MM.1S (cell line): ENCODE results near the gene UBE2D4.

Experiments used
- DNase-seq: peaks from one replicate; pipeline ENCODE4 v3.0.0-alpha.2; 2015
- H2AFZ ChIP-seq: fragments of 300-600 bp; sonication (generic); 2 replicates; pipeline ENCODE4 v1.6.0; 2016; ENCODE audit warnings: antibody characterized with exemption, low read length
- H3F3A ChIP-seq: fragments of 300-600 bp; sonication (generic); 2 replicates; pipeline ENCODE4 v1.6.1; 2016; ENCODE audit warnings: mild to moderate bottlenecking, antibody characterized with exemption, low read length, moderate library complexity, mixed read lengths; ENCODE audit not compliant: insufficient read depth
- H3K27ac ChIP-seq: fragments of 300-600 bp; sonication (generic); 2 replicates; pipeline ENCODE4 v1.5.1; 2016; ENCODE audit warnings: mild to moderate bottlenecking, low read length
- H3K27me3 ChIP-seq: fragments of 300-600 bp; sonication (generic); replicated peaks from 2 replicates; pipeline ENCODE4 v1.6.0; 2016; ENCODE audit warnings: low read length; ENCODE audit not compliant: insufficient read depth
- H3K36me3 ChIP-seq: fragments of 300-600 bp; sonication (generic); replicated peaks from 2 replicates; pipeline ENCODE4 v1.6.1; 2016; ENCODE audit warnings: mild to moderate bottlenecking, low read length, mixed read lengths; ENCODE audit not compliant: insufficient read depth
- H3K4me1 ChIP-seq: fragments of 300-600 bp; sonication (generic); 2 replicates; pipeline ENCODE4 v1.6.1; 2016; ENCODE audit warnings: low read length, mixed read lengths
- H3K4me2 ChIP-seq: fragments of 300-600 bp; sonication (generic); 2 replicates; pipeline ENCODE4 v1.6.0; 2016; ENCODE audit warnings: low read depth, low read length
- H3K4me3 ChIP-seq: fragments of 300-600 bp; sonication (generic); 2 replicates; pipeline ENCODE4 v1.5.1; 2016; ENCODE audit warnings: low read length, mixed read lengths
- H3K79me2 ChIP-seq: fragments of 300-600 bp; sonication (generic); 2 replicates; pipeline ENCODE4 v1.6.1; 2016; ENCODE audit warnings: mixed run types, low read length, mixed read lengths
- H3K9ac ChIP-seq: fragments of 300-600 bp; sonication (generic); 2 replicates; pipeline ENCODE4 v1.6.1; 2016; ENCODE audit warnings: low read length, mixed read lengths
- H3K9me2 ChIP-seq: fragments of 300-600 bp; sonication (generic); replicated peaks from 2 replicates; pipeline ENCODE4 v1.6.1; 2016; ENCODE audit warnings: mild to moderate bottlenecking, low read length, mixed read lengths; ENCODE audit not compliant: insufficient read depth
- H3K9me3 ChIP-seq: fragments of 300-600 bp; sonication (generic); replicated peaks from 2 replicates; pipeline ENCODE4 v1.6.1; 2016; ENCODE audit warnings: mild to moderate bottlenecking, low read length, mixed read lengths; ENCODE audit not compliant: insufficient read depth
- H4K20me1 ChIP-seq: fragments of 300-600 bp; sonication (generic); 2 replicates; pipeline ENCODE4 v1.6.1; 2016; ENCODE audit warnings: mild to moderate bottlenecking, low read length, moderate library complexity, mixed read lengths; ENCODE audit not compliant: insufficient read depth
- CTCF ChIP-seq: fragments of 300-600 bp; sonication (generic); IDR thresholded peaks from 2 replicates; pipeline ENCODE4 v1.5.1; 2016; ENCODE audit warnings: antibody characterized with exemption, low read length, mixed read lengths
- EZH2 ChIP-seq: fragments of 300-600 bp; sonication (generic); optimal IDR thresholded peaks from 2 replicates; pipeline ENCODE3; 2017; ENCODE audit warnings: low read depth, mild to moderate bottlenecking, antibody characterized with exemption, low read length, mixed read lengths
- EZH2phosphoT487 ChIP-seq: fragments of 300-600 bp; sonication (generic); IDR thresholded peaks from 2 replicates; pipeline ENCODE4 v1.6.1; 2018; ENCODE audit warnings: antibody characterized with exemption, low read length

UBE2D4 gene

GRCh38 chr7:43925984-43926797 is at the start of gene UBE2D4:
UBE2D4 (plus strand) TSS chr7:43926436; CDS start chr7:43926533, 97 bp downstream.
- peak within 1 kb of the TSS; percentile 97 for H3K4me2 ChIP-seq
- peaks cover 10% of the 10 kb centered on the region for H3F3A ChIP-seq
- H3K9me3 ChIP-seq: no peaks in the 10 kb centered on the region
- no peaks in the 10 kb centered on the region for H3K9me2 ChIP-seq
- H3K9ac ChIP-seq: peak within 1 kb of the TSS; percentile 89
- H2AFZ ChIP-seq: peak within 1 kb of the TSS; percentile 98
- peaks cover 7% of the 10 kb centered on the region; the same call in 1 of the 2 replicates for H3K79me2 ChIP-seq
- TF ChIP-seq CTCF: no peak
- no peak for TF ChIP-seq EZH2
- no peak for TF ChIP-seq EZH2phosphoT487
- H3K27me3 ChIP-seq: no peaks in the 10 kb centered on the region
- H3K4me1 ChIP-seq: no peaks in the 10 kb centered on the region
- H3K27ac ChIP-seq: peak within 1 kb of the TSS; percentile 92
- DNase-seq: peak; percentile 94
- H3K4me3 ChIP-seq: peak within 1 kb of the TSS; percentile 88
- H4K20me1 ChIP-seq: no peaks in the 10 kb centered on the region
- H3K36me3 ChIP-seq: no peaks in the 10 kb centered on the region

GRCh38 chr7:43876976-43877745 is 49.1 kb upstream of the UBE2D4 start:
- H3K79me2 ChIP-seq: no peaks in the 10 kb centered on the region
- no peak for TF ChIP-seq CTCF
- TF ChIP-seq EZH2: no peak
- TF ChIP-seq EZH2phosphoT487: no peak
- no peak overlapping the region for H3K9ac ChIP-seq
- no peak overlapping the region for H3K4me3 ChIP-seq
- no peaks in the 10 kb centered on the region for H3K9me3 ChIP-seq
- no peaks in the 10 kb centered on the region for H3K36me3 ChIP-seq
- no peaks in the 10 kb centered on the region for H4K20me1 ChIP-seq
- H3F3A ChIP-seq: no peaks in the 10 kb centered on the region
- no peak overlapping the region for H3K27ac ChIP-seq
- no peaks in the 10 kb centered on the region for H3K27me3 ChIP-seq
- no peaks in the 10 kb centered on the region for H3K4me1 ChIP-seq
- DNase-seq: no peak
- no peaks in the 10 kb centered on the region for H3K9me2 ChIP-seq
- no peak overlapping the region for H3K4me2 ChIP-seq
- H2AFZ ChIP-seq: no peak overlapping the region

GRCh38 chr7:43877968-43878864 is 48.0 kb upstream of the UBE2D4 start:
- H2AFZ ChIP-seq: no peak overlapping the region
- H3K4me1 ChIP-seq: no peaks in the 10 kb centered on the region
- DNase-seq: no peak
- H3K27me3 ChIP-seq: no peaks in the 10 kb centered on the region
- no peaks in the 10 kb centered on the region for H3K9me2 ChIP-seq
- H3K9ac ChIP-seq: no peak overlapping the region
- no peaks in the 10 kb centered on the region for H3K79me2 ChIP-seq
- TF ChIP-seq EZH2phosphoT487 (no peak), CTCF (no peak), EZH2 (no peak)
- H3K4me2 ChIP-seq: no peak overlapping the region
- H3K36me3 ChIP-seq: no peaks in the 10 kb centered on the region
- H3K27ac ChIP-seq: no peak overlapping the region
- H3F3A ChIP-seq: no peaks in the 10 kb centered on the region
- no peak overlapping the region for H3K4me3 ChIP-seq
- H3K9me3 ChIP-seq: no peaks in the 10 kb centered on the region
- no peaks in the 10 kb centered on the region for H4K20me1 ChIP-seq
